ENCODE data around the gene FNDC3B.

The FNDC3B gene

DNA sequence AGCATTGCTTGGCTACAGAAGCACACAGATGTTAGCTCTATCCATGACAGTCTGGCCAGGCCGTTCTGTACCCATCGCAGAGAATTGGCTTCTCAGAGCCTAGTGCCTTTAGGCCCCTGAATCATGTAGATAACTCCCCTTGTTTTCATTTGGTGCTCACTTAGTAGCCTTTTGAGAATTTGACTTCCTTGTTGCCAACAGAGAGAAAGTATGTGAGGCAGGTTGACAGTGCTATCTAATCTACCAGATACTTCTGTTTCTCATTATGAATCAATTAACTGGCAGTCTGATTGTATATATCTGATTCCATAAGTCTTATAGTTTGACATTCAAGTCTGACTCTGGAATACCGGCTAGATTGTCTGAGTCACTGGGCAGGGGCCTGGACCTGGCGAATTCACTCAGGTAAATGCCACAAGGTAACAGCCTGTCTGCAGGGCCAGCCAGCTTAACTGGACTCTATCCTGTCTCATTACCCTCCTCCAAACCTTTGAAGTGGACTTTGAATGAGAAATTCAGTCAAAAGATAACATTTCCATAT, 248.6 kb downstream of the FNDC3B start:
- no peaks in the 10 kb centered on the region for H3K79me2 ChIP-seq (ENCODE audit: low read length)

DNA sequence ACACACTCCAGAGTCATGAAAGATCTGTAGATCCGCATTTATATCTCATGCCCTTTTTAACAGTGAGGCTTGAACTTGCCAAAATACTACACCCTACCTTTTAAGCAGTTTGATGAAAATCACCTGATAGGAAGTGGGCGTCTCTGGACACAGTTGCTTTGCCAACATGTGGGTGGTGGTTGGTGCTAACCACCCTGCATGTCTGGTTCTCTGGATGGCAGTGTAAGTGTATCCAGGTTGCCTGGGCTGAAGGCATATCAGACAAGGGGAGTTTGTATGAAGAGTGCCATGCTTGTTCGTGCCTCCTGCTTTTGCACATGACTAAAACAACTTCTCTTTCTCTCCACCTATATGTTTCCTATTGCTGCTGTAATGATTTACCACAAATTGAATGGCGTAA, 249.3 kb downstream of the FNDC3B start:
- no peaks in the 10 kb centered on the region for H3K36me3 ChIP-seq (replicated peaks; ENCODE audit: low read depth, low read length)

More for the DNA sequence above, 248.6 kb downstream of the FNDC3B start:
- Histone ChIP-seq H4K20me1 (ENCODE audit: insufficient read depth, low read length) (no peaks in the 10 kb centered on the region), H3K36me3 (replicated peaks; ENCODE audit: low read depth, low read length) (no peaks in the 10 kb centered on the region), H2AFZ (ENCODE audit: low read depth, low read length) (no peak overlapping the region), H3K9ac (ENCODE audit: low read length) (no peak overlapping the region), H3K27ac (ENCODE audit: low read length) (no peak overlapping the region), H3K4me2 (ENCODE audit: low read length) (no peak overlapping the region), H3K27me3 (ENCODE audit: low read depth, low read length) (no peaks in the 10 kb centered on the region), H3K9me3 (ENCODE audit: insufficient read depth, low read length) (no peaks in the 10 kb centered on the region), H3K4me1 (ENCODE audit: low read length) (no peaks in the 10 kb centered on the region), H3K4me3 (ENCODE audit: low read length) (no peak overlapping the region)
- TF ChIP-seq, protein P1, sequence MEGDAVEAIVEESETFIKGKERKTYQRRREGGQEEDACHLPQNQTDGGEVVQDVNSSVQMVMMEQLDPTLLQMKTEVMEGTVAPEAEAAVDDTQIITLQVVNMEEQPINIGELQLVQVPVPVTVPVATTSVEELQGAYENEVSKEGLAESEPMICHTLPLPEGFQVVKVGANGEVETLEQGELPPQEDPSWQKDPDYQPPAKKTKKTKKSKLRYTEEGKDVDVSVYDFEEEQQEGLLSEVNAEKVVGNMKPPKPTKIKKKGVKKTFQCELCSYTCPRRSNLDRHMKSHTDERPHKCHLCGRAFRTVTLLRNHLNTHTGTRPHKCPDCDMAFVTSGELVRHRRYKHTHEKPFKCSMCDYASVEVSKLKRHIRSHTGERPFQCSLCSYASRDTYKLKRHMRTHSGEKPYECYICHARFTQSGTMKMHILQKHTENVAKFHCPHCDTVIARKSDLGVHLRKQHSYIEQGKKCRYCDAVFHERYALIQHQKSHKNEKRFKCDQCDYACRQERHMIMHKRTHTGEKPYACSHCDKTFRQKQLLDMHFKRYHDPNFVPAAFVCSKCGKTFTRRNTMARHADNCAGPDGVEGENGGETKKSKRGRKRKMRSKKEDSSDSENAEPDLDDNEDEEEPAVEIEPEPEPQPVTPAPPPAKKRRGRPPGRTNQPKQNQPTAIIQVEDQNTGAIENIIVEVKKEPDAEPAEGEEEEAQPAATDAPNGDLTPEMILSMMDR (IDR thresholded peaks at IDR 0.05; ENCODE audit: low read depth, low read length): no peak
- TF ChIP-seq EZH2phosphoT487 (IDR thresholded peaks at IDR 0.05; ENCODE audit: low read depth): no peak

DNA sequence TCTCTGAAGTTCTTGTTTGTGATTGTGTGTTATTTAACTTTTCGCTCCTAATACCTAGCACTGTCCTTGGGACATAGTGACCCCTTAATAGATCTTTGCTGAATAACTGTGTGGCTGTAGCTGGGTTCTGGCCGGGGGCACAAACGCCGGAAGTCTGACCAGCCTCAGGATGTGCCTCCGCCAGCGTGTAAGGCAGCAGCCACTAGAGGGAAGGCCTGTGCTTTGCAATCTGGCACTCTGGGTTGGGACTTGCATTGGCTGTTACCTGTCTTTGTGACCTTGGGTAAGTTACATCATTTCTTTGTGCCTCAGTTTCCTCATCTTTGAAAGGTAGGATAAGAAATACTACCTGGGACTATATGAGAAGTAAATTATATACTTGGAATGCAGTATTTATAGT, 250.2 kb downstream of the FNDC3B start:
- Histone ChIP-seq H3K4me1 (ENCODE audit: low read length) (peaks cover 7% of the 10 kb centered on the region), H3K79me2 (ENCODE audit: low read length) (no peaks in the 10 kb centered on the region), H3K27ac (ENCODE audit: low read length) (no peak overlapping the region), H3K9me3 (ENCODE audit: insufficient read depth, low read length) (0 out of 2 replicates have a peak, but pooled peaks cover 2% of the 10 kb centered on the region), H3K4me2 (ENCODE audit: low read length) (no peak overlapping the region), H2AFZ (ENCODE audit: low read depth, low read length) (no peak overlapping the region), H3K36me3 (replicated peaks; ENCODE audit: low read depth, low read length) (peaks cover 2% of the 10 kb centered on the region), H3K27me3 (ENCODE audit: low read depth, low read length) (no peaks in the 10 kb centered on the region), H3K4me3 (ENCODE audit: low read length) (no peak overlapping the region), H3K9ac (ENCODE audit: low read length) (no peak overlapping the region), H4K20me1 (ENCODE audit: insufficient read depth, low read length) (no peaks in the 10 kb centered on the region)
- TF ChIP-seq, protein P1 (IDR thresholded peaks at IDR 0.05; ENCODE audit: low read depth, low read length): peak; percentile 49
- no peak for TF ChIP-seq EZH2phosphoT487 (IDR thresholded peaks at IDR 0.05; ENCODE audit: low read depth)

More for the DNA sequence above, 249.3 kb downstream of the FNDC3B start:
- Histone ChIP-seq H3K27me3 (ENCODE audit: low read depth, low read length) (no peaks in the 10 kb centered on the region), H2AFZ (ENCODE audit: low read depth, low read length) (no peak overlapping the region), H3K27ac (ENCODE audit: low read length) (no peak overlapping the region), H3K9ac (ENCODE audit: low read length) (no peak overlapping the region), H3K4me2 (ENCODE audit: low read length) (no peak overlapping the region), H4K20me1 (ENCODE audit: insufficient read depth, low read length) (no peaks in the 10 kb centered on the region), H3K4me3 (ENCODE audit: low read length) (no peak overlapping the region), H3K9me3 (ENCODE audit: insufficient read depth, low read length) (no peaks in the 10 kb centered on the region), H3K4me1 (ENCODE audit: low read length) (no peaks in the 10 kb centered on the region), H3K79me2 (ENCODE audit: low read length) (no peaks in the 10 kb centered on the region)
- no peak for TF ChIP-seq EZH2phosphoT487 (IDR thresholded peaks at IDR 0.05; ENCODE audit: low read depth)
- TF ChIP-seq, protein P1 (IDR thresholded peaks at IDR 0.05; ENCODE audit: low read depth, low read length): no peak

DNA sequence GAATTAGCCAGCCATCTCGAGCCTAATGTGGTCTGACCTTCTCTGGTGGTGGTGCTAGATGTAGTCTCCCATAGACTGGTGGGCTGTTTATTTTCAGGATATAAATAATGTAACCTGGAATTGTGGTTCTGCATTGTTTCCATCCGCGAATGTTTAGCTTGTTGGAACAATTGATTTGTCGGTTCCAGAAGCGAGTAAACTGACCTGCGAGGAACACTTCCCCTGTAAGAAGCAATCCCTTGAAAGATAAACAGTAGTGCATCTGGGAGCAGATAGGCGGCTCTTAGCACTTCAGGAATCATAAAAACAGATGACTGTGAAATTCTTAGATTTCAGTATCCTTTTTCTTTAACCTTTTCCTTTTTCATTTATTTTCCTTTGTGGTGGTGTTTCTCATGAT, 251.1 kb downstream of the FNDC3B start:
- Histone ChIP-seq H3K4me2 (ENCODE audit: low read length) (no peak overlapping the region), H3K36me3 (replicated peaks; ENCODE audit: low read depth, low read length) (peaks cover 9% of the 10 kb centered on the region), H3K4me1 (ENCODE audit: low read length) (peaks cover 7% of the 10 kb centered on the region), H3K9ac (ENCODE audit: low read length) (no peak overlapping the region), H3K4me3 (ENCODE audit: low read length) (no peak overlapping the region), H3K27ac (ENCODE audit: low read length) (no peak overlapping the region), H3K9me3 (ENCODE audit: insufficient read depth, low read length) (0 out of 2 replicates have a peak, but pooled peaks cover 6% of the 10 kb centered on the region), H3K27me3 (ENCODE audit: low read depth, low read length) (no peaks in the 10 kb centered on the region), H4K20me1 (ENCODE audit: insufficient read depth, low read length) (no peaks in the 10 kb centered on the region), H2AFZ (ENCODE audit: low read depth, low read length) (no peak overlapping the region), H3K79me2 (ENCODE audit: low read length) (no peaks in the 10 kb centered on the region)
- TF ChIP-seq, protein P1 (IDR thresholded peaks at IDR 0.05; ENCODE audit: low read depth, low read length): no peak
- TF ChIP-seq EZH2phosphoT487 (IDR thresholded peaks at IDR 0.05; ENCODE audit: low read depth): no peak

All from OCI-LY3 (cell line).